Measurements from ENCODE around the gene CAP1. TPM values are rescaled to one million over a fixed set of nuclear protein-coding genes. Genes with fewer than 3 reads are reported as not detected.

The CAP1 gene
- total and polyA plus RNA-seq, 9 of the 15 experiments (the other 6 are each of a cell fraction or from before 2014, with no cell fraction given): 230 to 658 (median 281) TPM

- intact Hi-C loops (cut with micrococcal nuclease): no loop called here
- no TSS peak for BruUV-seq (replicated peaks)
- CTCF ChIA-PET (ENCODE audit: low intra/inter-chr PET ratio): interaction anchor here (1.2 kb wide), 1 partner anchor 308 kb away, joined by 5 read pairs; no protein-coding TSS in a partner anchor
- peaks cover 41% of the 10 kb centered on the region for H3K79me2 ChIP-seq (ENCODE audit: control insufficient read depth, insufficient read depth, low read length)
- no peaks in the 10 kb centered on the region for H4K20me1 ChIP-seq (replicated peaks; ENCODE audit: control insufficient read depth, insufficient read depth, low read length)
- peaks cover 2% of the 10 kb centered on the region for H3K9me1 ChIP-seq (ENCODE audit: control insufficient read depth, insufficient read depth, low read length)
- H3K4me2 ChIP-seq (ENCODE audit: insufficient read depth, low read length): peak within 1 kb of the TSS; percentile 98
- H3K4me3 ChIP-seq: peak within 1 kb of the TSS; percentile 73
- in situ Hi-C loops (cut with MboI): no loop called here
- peak within 1 kb of the TSS; percentile 94 for H2AFZ ChIP-seq (ENCODE audit: low read depth, low read length)
- DNase-seq (ENCODE audit: extremely low read depth in 1 of 4, low spot score in 3 of 4): peak; percentile 89 to 91 (median 91)
- H3K36me3 ChIP-seq (ENCODE audit: control insufficient read depth, insufficient read depth, low read length): peaks cover 15% of the 10 kb centered on the region
- H3K4me1 ChIP-seq (replicated peaks in 1 of 2; ENCODE audit: control insufficient read depth in 2 of 2, insufficient read depth in 2 of 2, low read length in 2 of 2): peaks cover 16 to 17% of the 10 kb centered on the region in 2 experiments; a peak in 4 of 5 replicates
- peak within 1 kb of the TSS; percentile 73 to 92 for H3K9ac ChIP-seq (ENCODE audit: insufficient read depth in 1 of 2, low read depth in 2 of 2, low read length in 2 of 2)
- POLR2A ChIA-PET: interaction anchor here (0.8 to 1.8 kb wide), 3 partner anchors 9 to 53 kb away, joined by 3 to 8 read pairs (median 3); no protein-coding TSS in a partner anchor
- FAIRE-seq: peak; percentile 76
- ATAC-seq: peak; percentile 99
- peaks cover 4% of the 10 kb centered on the region; the same call in 1 of the 2 replicates for H3K9me3 ChIP-seq (replicated peaks; ENCODE audit: control insufficient read depth, insufficient read depth, low read depth, low read length)
- no peaks in the 10 kb centered on the region for H3K27me3 ChIP-seq (ENCODE audit: control insufficient read depth in 2 of 2, insufficient read depth in 2 of 2, low read length in 2 of 2)
- peak within 1 kb of the TSS; percentile 68 for H3K27ac ChIP-seq (ENCODE audit: extremely low read depth, low read depth, low read length)
- WGBS (ENCODE audit: insufficient coverage, low coverage, missing lambda C conversion rate): under 1% methylated on average over 51 of the region's 51 CpGs
- TF ChIP-seq SNIP1 (IDR thresholded peaks at IDR 0.05; ENCODE audit: low read depth) (peak; percentile 83), POLR2AphosphoS2 (IDR thresholded peaks at IDR 0.05; ENCODE audit: low read length) (no peak), THAP12 (CRISPR knock-in tag; IDR thresholded peaks at IDR 0.05) (peak; percentile 83), CBFB (CRISPR knock-in tag; IDR thresholded peaks at IDR 0.05) (peak; percentile 97), REST (IDR thresholded peaks at IDR 0.05; ENCODE audit: borderline replicate concordance) (peak; percentile 72), REST (CRISPR knock-in tag; IDR thresholded peaks at IDR 0.05; ENCODE audit: low read depth) (peak; percentile 43; the same call in 1 of the 2 replicates), ZBTB5 (IDR thresholded peaks at IDR 0.05) (no peak)
Measured at GRCh38 chr1:40096977-40097782, 56.7 kb downstream of the CAP1 start, which contains the start of gene PPT1. Gene PPT1, minus strand, starts transcription at chr1:40097252. Its CDS starts 14 bp downstream, at chr1:40097238.
